ENCODE data around the gene ODAD3. TPM values are rescaled to one million over a fixed set of nuclear protein-coding genes. Genes with fewer than 3 reads are reported as not detected.

The ODAD3 gene
- total and polyA plus RNA-seq, 2 of the 13 experiments (the other 11 are each of a cell fraction or from before 2014, with no cell fraction given): 0.04 to 0.08 TPM

DNA sequence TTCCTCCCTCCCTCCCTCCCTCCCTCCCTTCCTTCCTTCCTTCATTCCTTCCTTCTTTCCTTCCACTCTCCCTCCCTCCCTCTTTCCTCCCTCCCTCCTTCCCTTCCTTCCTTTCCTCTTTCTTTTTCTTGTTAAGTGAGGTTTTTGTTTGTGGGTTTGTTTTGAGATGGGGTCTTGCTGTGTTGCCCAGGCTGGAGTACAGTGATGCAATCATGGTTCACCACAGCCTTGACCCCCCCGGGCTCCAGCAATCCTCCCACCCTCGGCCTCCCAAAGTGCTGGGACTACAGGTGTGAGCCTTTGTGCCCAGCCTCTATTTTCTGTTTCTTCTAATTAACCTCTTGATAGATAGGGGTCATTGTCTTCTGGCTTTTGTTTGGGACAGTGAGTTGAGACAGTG, 26.5 kb upstream of the ODAD3 start:
- CTCF ChIA-PET (ENCODE audit: low intra/inter-chr PET ratio, low total read pairs): no interaction called here

GRCh38 chr19:11460207-11460606, 25.3 kb upstream of the ODAD3 start:
- 6% methylated on average over 4 of the region's 4 CpGs for WGBS (ENCODE audit: low lambda C conversion rate)
- Histone ChIP-seq H3K79me2 (ENCODE audit: insufficient read depth, low read length) (no peaks in the 10 kb centered on the region), H2AFZ (ENCODE audit: low read length) (no peak overlapping the region), H3K9me3 (ENCODE audit: low read length) (no peaks in the 10 kb centered on the region), H3K9ac (ENCODE audit: insufficient read depth, low read depth, low read length) (no peak overlapping the region), H4K20me1 (ENCODE audit: insufficient read depth, low read length) (no peaks in the 10 kb centered on the region), H3K27ac (ENCODE audit: extremely low read length, insufficient read depth, low read length) (no peak overlapping the region), H3K36me3 (replicated peaks in 1 of 2; ENCODE audit: control insufficient read depth in 1 of 2, insufficient read depth in 2 of 2, low read length in 2 of 2) (no peaks in the 10 kb centered on the region), H3K4me3 (replicated peaks in 1 of 3; ENCODE audit: insufficient read depth in 1 of 3, low read depth in 2 of 3, low read length in 3 of 3) (no peak overlapping the region), H3K4me1 (ENCODE audit: insufficient read depth, low read length) (no peaks in the 10 kb centered on the region), H3K27me3 (ENCODE audit: control insufficient read depth in 1 of 2, insufficient read depth in 2 of 2, low read length in 2 of 2) (peaks cover 1 to 10% of the 10 kb centered on the region in 2 experiments; a peak in 1 of 5 replicates), H3K4me2 (ENCODE audit: low read depth, low read length) (no peak overlapping the region)
- ATAC-seq (no peak), FAIRE-seq (no peak), DNase-seq (ENCODE audit: low spot score) (no peak)
- in situ Hi-C loops (cut with HindIII; ENCODE audit: extremely low pct_ligation_motif_present, low pct_unique_long_range_greater_than_20kb) (no loop called here), intact Hi-C loops (cut with micrococcal nuclease; ENCODE audit: unreplicated experiment) (no loop called here)
- TF ChIP-seq, protein P1, sequence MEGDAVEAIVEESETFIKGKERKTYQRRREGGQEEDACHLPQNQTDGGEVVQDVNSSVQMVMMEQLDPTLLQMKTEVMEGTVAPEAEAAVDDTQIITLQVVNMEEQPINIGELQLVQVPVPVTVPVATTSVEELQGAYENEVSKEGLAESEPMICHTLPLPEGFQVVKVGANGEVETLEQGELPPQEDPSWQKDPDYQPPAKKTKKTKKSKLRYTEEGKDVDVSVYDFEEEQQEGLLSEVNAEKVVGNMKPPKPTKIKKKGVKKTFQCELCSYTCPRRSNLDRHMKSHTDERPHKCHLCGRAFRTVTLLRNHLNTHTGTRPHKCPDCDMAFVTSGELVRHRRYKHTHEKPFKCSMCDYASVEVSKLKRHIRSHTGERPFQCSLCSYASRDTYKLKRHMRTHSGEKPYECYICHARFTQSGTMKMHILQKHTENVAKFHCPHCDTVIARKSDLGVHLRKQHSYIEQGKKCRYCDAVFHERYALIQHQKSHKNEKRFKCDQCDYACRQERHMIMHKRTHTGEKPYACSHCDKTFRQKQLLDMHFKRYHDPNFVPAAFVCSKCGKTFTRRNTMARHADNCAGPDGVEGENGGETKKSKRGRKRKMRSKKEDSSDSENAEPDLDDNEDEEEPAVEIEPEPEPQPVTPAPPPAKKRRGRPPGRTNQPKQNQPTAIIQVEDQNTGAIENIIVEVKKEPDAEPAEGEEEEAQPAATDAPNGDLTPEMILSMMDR (CRISPR knock-in tag; IDR thresholded peaks at IDR 0.05): peak; percentile 42
- TF ChIP-seq CHD2 (IDR thresholded peaks at IDR 0.05; ENCODE audit: low read depth, low read length): peak; percentile 21; the same call in 1 of the 2 replicates
- TF ChIP-seq HMG20B (CRISPR knock-in tag; conservative IDR thresholded peaks at IDR 0.05): no peak
- no peak for TF ChIP-seq HMGA1 (CRISPR knock-in tag; conservative IDR thresholded peaks at IDR 0.05)
- 0 out of 2 replicates have a peak, but pooled peaks have one; percentile 27 for TF ChIP-seq KDM1A (CRISPR knock-in tag; IDR thresholded peaks at IDR 0.05)
- TF ChIP-seq, protein P2, sequence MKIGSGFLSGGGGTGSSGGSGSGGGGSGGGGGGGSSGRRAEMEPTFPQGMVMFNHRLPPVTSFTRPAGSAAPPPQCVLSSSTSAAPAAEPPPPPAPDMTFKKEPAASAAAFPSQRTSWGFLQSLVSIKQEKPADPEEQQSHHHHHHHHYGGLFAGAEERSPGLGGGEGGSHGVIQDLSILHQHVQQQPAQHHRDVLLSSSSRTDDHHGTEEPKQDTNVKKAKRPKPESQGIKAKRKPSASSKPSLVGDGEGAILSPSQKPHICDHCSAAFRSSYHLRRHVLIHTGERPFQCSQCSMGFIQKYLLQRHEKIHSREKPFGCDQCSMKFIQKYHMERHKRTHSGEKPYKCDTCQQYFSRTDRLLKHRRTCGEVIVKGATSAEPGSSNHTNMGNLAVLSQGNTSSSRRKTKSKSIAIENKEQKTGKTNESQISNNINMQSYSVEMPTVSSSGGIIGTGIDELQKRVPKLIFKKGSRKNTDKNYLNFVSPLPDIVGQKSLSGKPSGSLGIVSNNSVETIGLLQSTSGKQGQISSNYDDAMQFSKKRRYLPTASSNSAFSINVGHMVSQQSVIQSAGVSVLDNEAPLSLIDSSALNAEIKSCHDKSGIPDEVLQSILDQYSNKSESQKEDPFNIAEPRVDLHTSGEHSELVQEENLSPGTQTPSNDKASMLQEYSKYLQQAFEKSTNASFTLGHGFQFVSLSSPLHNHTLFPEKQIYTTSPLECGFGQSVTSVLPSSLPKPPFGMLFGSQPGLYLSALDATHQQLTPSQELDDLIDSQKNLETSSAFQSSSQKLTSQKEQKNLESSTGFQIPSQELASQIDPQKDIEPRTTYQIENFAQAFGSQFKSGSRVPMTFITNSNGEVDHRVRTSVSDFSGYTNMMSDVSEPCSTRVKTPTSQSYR (CRISPR knock-in tag; IDR thresholded peaks at IDR 0.05; ENCODE audit: borderline replicate concordance): peak; percentile 34; the same call in 1 of the 2 replicates
- TF ChIP-seq SRY (CRISPR knock-in tag; IDR thresholded peaks at IDR 0.05): no peak
- peak; percentile 88 for TF ChIP-seq ZMYM3 (CRISPR knock-in tag; IDR thresholded peaks at IDR 0.05)
- BruUV-seq (replicated peaks): no TSS peak
- ChIA-PET POLR2A (no interaction called here), CTCF (ENCODE audit: low intra/inter-chr PET ratio, low total read pairs) (no interaction called here)

More for the DNA sequence above, 26.5 kb upstream of the ODAD3 start:
- H3K4me2 ChIP-seq (ENCODE audit: low read depth, low read length): no peak overlapping the region
- WGBS (ENCODE audit: low lambda C conversion rate): 3% methylated on average over 2 of the region's 2 CpGs
- H3K9me3 ChIP-seq (ENCODE audit: low read length): no peaks in the 10 kb centered on the region
- H3K27ac ChIP-seq (ENCODE audit: extremely low read length, insufficient read depth, low read length): no peak overlapping the region
- peaks cover 1 to 10% of the 10 kb centered on the region in 2 experiments; a peak in 1 of 5 replicates for H3K27me3 ChIP-seq (ENCODE audit: control insufficient read depth in 1 of 2, insufficient read depth in 2 of 2, low read length in 2 of 2)
- no peaks in the 10 kb centered on the region for H3K79me2 ChIP-seq (ENCODE audit: insufficient read depth, low read length)
- no peak overlapping the region for H3K4me3 ChIP-seq (replicated peaks in 1 of 3; ENCODE audit: insufficient read depth in 1 of 3, low read depth in 2 of 3, low read length in 3 of 3)
- FAIRE-seq: no peak
- ATAC-seq: no peak
- no peaks in the 10 kb centered on the region for H3K4me1 ChIP-seq (ENCODE audit: insufficient read depth, low read length)
- no peak for DNase-seq (ENCODE audit: low spot score)
- no peak overlapping the region for H3K9ac ChIP-seq (ENCODE audit: insufficient read depth, low read depth, low read length)
- POLR2A ChIA-PET: no interaction called here
- in situ Hi-C loops (cut with HindIII; ENCODE audit: extremely low pct_ligation_motif_present, low pct_unique_long_range_greater_than_20kb): no loop called here
- no TSS peak for BruUV-seq (replicated peaks)
- H3K36me3 ChIP-seq (replicated peaks in 1 of 2; ENCODE audit: control insufficient read depth in 1 of 2, insufficient read depth in 2 of 2, low read length in 2 of 2): no peaks in the 10 kb centered on the region
- no peaks in the 10 kb centered on the region for H4K20me1 ChIP-seq (ENCODE audit: insufficient read depth, low read length)
- TF ChIP-seq ZNF121 (CRISPR knock-in tag; IDR thresholded peaks at IDR 0.05) (peak; percentile 58; the same call in 1 of the 2 replicates), NBN (conservative IDR thresholded peaks at IDR 0.05) (no peak)
- H2AFZ ChIP-seq (ENCODE audit: low read length): no peak overlapping the region
- intact Hi-C loops (cut with micrococcal nuclease; ENCODE audit: unreplicated experiment): no loop called here
